Measurements from ENCODE around the gene SAMMSON. TPM values are rescaled to one million over a fixed set of nuclear protein-coding genes. Genes with fewer than 3 reads are reported as not detected.

SAMMSON gene
- total and polyA plus RNA-seq, 2 of the 4 experiments (the other 2 are of a cell fraction), result not detected

- no peak overlapping the region for H2AK9ac ChIP-seq (replicated peaks; ENCODE audit: low read depth, low read length, poor library complexity)
- in situ Hi-C loops (cut with MboI; ENCODE audit: low sequenced_read_pairs), result no loop called here
- H3K79me1 ChIP-seq (ENCODE audit: low read depth in 1 of 2, low read length in 2 of 2), result no peaks in the 10 kb centered on the region
- TF ChIP-seq MXI1 (IDR thresholded peaks at IDR 0.05; ENCODE audit: borderline replicate concordance, low read depth, low read length), result no peak
- TF ChIP-seq, protein P1, sequence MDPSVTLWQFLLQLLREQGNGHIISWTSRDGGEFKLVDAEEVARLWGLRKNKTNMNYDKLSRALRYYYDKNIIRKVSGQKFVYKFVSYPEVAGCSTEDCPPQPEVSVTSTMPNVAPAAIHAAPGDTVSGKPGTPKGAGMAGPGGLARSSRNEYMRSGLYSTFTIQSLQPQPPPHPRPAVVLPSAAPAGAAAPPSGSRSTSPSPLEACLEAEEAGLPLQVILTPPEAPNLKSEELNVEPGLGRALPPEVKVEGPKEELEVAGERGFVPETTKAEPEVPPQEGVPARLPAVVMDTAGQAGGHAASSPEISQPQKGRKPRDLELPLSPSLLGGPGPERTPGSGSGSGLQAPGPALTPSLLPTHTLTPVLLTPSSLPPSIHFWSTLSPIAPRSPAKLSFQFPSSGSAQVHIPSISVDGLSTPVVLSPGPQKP (IDR thresholded peaks at IDR 0.05; ENCODE audit: borderline replicate concordance, low read depth, low read length), result no peak
- no peak for TF ChIP-seq RFX5 (IDR thresholded peaks at IDR 0.05; ENCODE audit: low read depth, low read length)
- no peak for TF ChIP-seq CEBPB (IDR thresholded peaks at IDR 0.05; ENCODE audit: low read depth, low read length)
- TF ChIP-seq SMC3 (IDR thresholded peaks at IDR 0.05; ENCODE audit: low read depth, low read length), result no peak
- no peak for TF ChIP-seq MAFK (IDR thresholded peaks at IDR 0.05; ENCODE audit: low read depth, low read length)
- no peak for TF ChIP-seq NFE2L2 (IDR thresholded peaks at IDR 0.05; ENCODE audit: low read depth, low read length)
- no peak for TF ChIP-seq POLR2A (IDR thresholded peaks at IDR 0.05; ENCODE audit: low read depth, low read length)
- TF ChIP-seq CTCF (conservative IDR thresholded peaks at IDR 0.05; ENCODE audit: low read depth, low read length), result no peak
- TF ChIP-seq FOS (IDR thresholded peaks at IDR 0.05; ENCODE audit: low read depth, low read length), result no peak
- TF ChIP-seq RCOR1 (IDR thresholded peaks at IDR 0.05; ENCODE audit: insufficient replicate concordance, low read length), result no peak
- no peak for TF ChIP-seq USF2 (IDR thresholded peaks at IDR 0.05; ENCODE audit: low read depth, low read length)
- TF ChIP-seq MAZ (IDR thresholded peaks at IDR 0.05; ENCODE audit: borderline replicate concordance, low read depth, low read length), result no peak
- no peak for TF ChIP-seq CHD1 (IDR thresholded peaks at IDR 0.05; ENCODE audit: low read depth, low read length)
- TF ChIP-seq BHLHE40 (IDR thresholded peaks at IDR 0.05; ENCODE audit: low read depth, low read length), result no peak
- intact Hi-C loops (cut with micrococcal nuclease), result no loop called here
- H3K36me3 ChIP-seq (ENCODE audit: control insufficient read depth, insufficient read depth, low read length), result no peaks in the 10 kb centered on the region
- no peak overlapping the region for H3K27ac ChIP-seq (ENCODE audit: insufficient read depth, low read length)
- H3K14ac ChIP-seq (replicated peaks; ENCODE audit: low read depth, low read length), result no peak overlapping the region
- ChIA-PET POLR2A (ENCODE audit: unreplicated experiment) (no interaction called here), CTCF (no interaction called here)
- H2AFZ ChIP-seq (replicated peaks; ENCODE audit: low read length, poor library complexity), result no peak overlapping the region
- BruUV-seq (replicated peaks), result no TSS peak
- ATAC-seq (ENCODE audit: low read depth) (no peak), DNase-seq (no peak)
- H2BK15ac ChIP-seq (ENCODE audit: low read depth, low read length), result no peak overlapping the region
- no peaks in the 10 kb centered on the region for H4K20me1 ChIP-seq (ENCODE audit: insufficient read depth, low read length)
- H3K9me3 ChIP-seq (ENCODE audit: control insufficient read depth, insufficient read depth, low read length), result no peaks in the 10 kb centered on the region
- no peak overlapping the region for H3K9ac ChIP-seq (ENCODE audit: low read depth, low read length)
- no peak overlapping the region for H2BK5ac ChIP-seq (ENCODE audit: low read depth, low read length, poor library complexity, severe bottlenecking)
- H2BK20ac ChIP-seq (ENCODE audit: low read depth, low read length), result no peak overlapping the region
- no CpG with 5 or more reads among the region's 3 CpGs for WGBS, 2 experiments (ENCODE audit: extremely low coverage in 2 of 2, insufficient read length in 1 of 2)
- no peak overlapping the region for H3K23ac ChIP-seq (ENCODE audit: low read depth, low read length)
- H3K56ac ChIP-seq (ENCODE audit: extremely low read depth, insufficient read depth, low read length), result no peak overlapping the region
- H4K91ac ChIP-seq (ENCODE audit: insufficient read depth, low read depth, low read length), result no peak overlapping the region
- no peak overlapping the region for H2BK120ac ChIP-seq (ENCODE audit: low read depth, low read length)
- H3K4me1 ChIP-seq (ENCODE audit: control insufficient read depth, insufficient read depth, low read length), result no peaks in the 10 kb centered on the region
- dilution Hi-C loops (cut with HindIII; ENCODE audit: low sequenced_read_pairs, unreplicated experiment), result no loop called here
- no peak overlapping the region for H3K4ac ChIP-seq (ENCODE audit: low read depth, low read length)
- no peak overlapping the region for H3K4me2 ChIP-seq (ENCODE audit: low read depth, low read length)
- H3K27me3 ChIP-seq (ENCODE audit: control insufficient read depth, insufficient read depth, low read length), result no peaks in the 10 kb centered on the region
- no peaks in the 10 kb centered on the region; the same call in 1 of the 2 replicates for H3K9me1 ChIP-seq (ENCODE audit: insufficient read depth, low read length)
- H3K18ac ChIP-seq (ENCODE audit: low read depth, low read length), result no peak overlapping the region
- no peak overlapping the region for H4K8ac ChIP-seq (ENCODE audit: low read depth in 2 of 2, low read length in 2 of 2)
- H4K5ac ChIP-seq (ENCODE audit: low read depth, low read length), result no peak overlapping the region
- H3K4me3 ChIP-seq (ENCODE audit: insufficient read depth, low read depth, low read length), result no peak overlapping the region
- H2AK5ac ChIP-seq (ENCODE audit: low read depth, low read length), result no peak overlapping the region
These were observed 113.2 kb downstream of the SAMMSON start for GRCh38 chr3:70112751-70113150.
